CD14-positive monocyte (primary cell): ENCODE data around the gene GABRB2. TPM values are rescaled to one million over a fixed set of nuclear protein-coding genes. Genes with fewer than 3 reads are reported as not detected.
"Not testable (repeated sequence)": the region's sequence is repeated elsewhere in the genome, so short reads cannot be mapped to it uniquely, and the experiment has no call there.

Experiments
- DNase-seq, 3 donors: peaks; one replicate each; pipeline ENCODE4 v3.0.0-alpha.2; 2011 to 2022
- H2AFZ ChIP-seq: 2 replicates; pipeline ENCODE4 v1.6.0; 2012; ENCODE audit warnings: mild to moderate bottlenecking, low read depth, low read length, inconsistent platforms; ENCODE audit not compliant: insufficient read depth, poor library complexity, severe bottlenecking
- H3K27ac ChIP-seq, 2 donors: 1 replicate in 1 of 2; 2 replicates in 1 of 2; pipeline ENCODE4 v1.5.1; 2012 to 2013; ENCODE audit warnings: low read length in 2 of 2, control low read depth in 1 of 2, inconsistent platforms in 1 of 2, low read depth in 1 of 2, mild to moderate bottlenecking in 1 of 2
- H3K27me3 ChIP-seq, 2 donors: one replicate each; pipeline versions ENCODE4 v1.6.0 to v1.6.1; 2011 to 2013; ENCODE audit warnings: low read length in 2 of 2; ENCODE audit not compliant: control insufficient read depth in 2 of 2, insufficient read depth in 2 of 2
- H3K36me3 ChIP-seq, 2 donors: replicated peaks in 1 of 2; 1 replicate in 1 of 2; 2 replicates in 1 of 2; pipeline versions ENCODE4 v1.5.1 to v1.6.1; 2012 to 2013; ENCODE audit warnings: low read length in 2 of 2, control low read depth in 1 of 2, inconsistent platforms in 1 of 2, mild to moderate bottlenecking in 1 of 2; ENCODE audit not compliant: insufficient read depth in 2 of 2, control insufficient read depth in 1 of 2
- H3K4me1 ChIP-seq, 2 donors: 1 replicate in 1 of 2; 2 replicates in 1 of 2; pipeline versions ENCODE4 v1.5.1 to v1.6.1; 2012 to 2013; ENCODE audit warnings: low read length in 2 of 2, control low read depth in 1 of 2, inconsistent platforms in 1 of 2, mild to moderate bottlenecking in 1 of 2, moderate library complexity in 1 of 2; ENCODE audit not compliant: insufficient read depth in 2 of 2, control insufficient read depth in 1 of 2
- H3K4me2 ChIP-seq: replicated peaks from 2 replicates; pipeline ENCODE3; 2012; ENCODE audit warnings: low read length, moderate library complexity, mild to moderate bottlenecking; ENCODE audit not compliant: poor library complexity, severe bottlenecking; ENCODE audit errors: extremely low read depth
- H3K4me3 ChIP-seq, 3 experiments: fragments of 200-600 bp in 1 of 3; sonication (generic) in 1 of 3; replicated peaks in 1 of 3; 1 replicate in 2 of 3; 2 replicates in 1 of 3; pipeline ENCODE4 v1.5.1; 2011 to 2013; ENCODE audit warnings: low read length in 3 of 3, mild to moderate bottlenecking in 3 of 3, control low read depth in 2 of 3, low read depth in 2 of 3, inconsistent platforms in 1 of 3, moderate library complexity in 1 of 3
- H3K79me2 ChIP-seq: 2 replicates; pipeline ENCODE4 v1.6.0; 2012; ENCODE audit warnings: mild to moderate bottlenecking, control low read depth, inconsistent platforms, low read length, moderate library complexity; ENCODE audit not compliant: insufficient read depth
- H3K9ac ChIP-seq: 2 replicates; pipeline ENCODE4 v1.6.0; 2017; ENCODE audit warnings: low read length, mild to moderate bottlenecking; ENCODE audit not compliant: insufficient read depth, poor library complexity, severe bottlenecking
- H3K9me3 ChIP-seq, 2 donors: replicated peaks in 1 of 2; 1 replicate in 1 of 2; 2 replicates in 1 of 2; pipeline versions ENCODE4 v1.5.1 to v1.6.1; 2012 to 2013; ENCODE audit warnings: low read length in 2 of 2, control low read depth in 1 of 2; ENCODE audit not compliant: control insufficient read depth in 1 of 2, insufficient read depth in 1 of 2
- H4K20me1 ChIP-seq: 2 replicates; pipeline ENCODE4 v1.6.0; 2012; ENCODE audit warnings: mild to moderate bottlenecking, low read length, control low read depth, moderate library complexity; ENCODE audit not compliant: insufficient read depth
- H3K27ac Mint-ChIP-seq, 7 donors: one replicate each; pipeline ENCODE4 v1.8.0; 2020; ENCODE audit warnings: mild to moderate bottlenecking in 7 of 7, mixed read lengths in 7 of 7, moderate library complexity in 6 of 7, inconsistent platforms in 2 of 7
- H3K27me3 Mint-ChIP-seq, 3 donors: one replicate each; pipeline ENCODE4 v1.8.0; 2021 to 2022; ENCODE audit warnings: low read depth in 3 of 3, mild to moderate bottlenecking in 3 of 3, mixed read lengths in 3 of 3, moderate library complexity in 3 of 3, inconsistent platforms in 1 of 3
- H3K36me3 Mint-ChIP-seq, 2 donors: one replicate each; pipeline ENCODE4 v1.8.0; 2020; ENCODE audit warnings: mixed read lengths in 2 of 2, inconsistent platforms in 1 of 2, mild to moderate bottlenecking in 1 of 2
- H3K4me1 Mint-ChIP-seq: one replicate; pipeline ENCODE4 v1.8.0; 2020; ENCODE audit warnings: mild to moderate bottlenecking, mixed read lengths
- H3K4me3 Mint-ChIP-seq, 2 donors: one replicate each; pipeline ENCODE4 v1.8.0; 2020; ENCODE audit warnings: mild to moderate bottlenecking in 2 of 2, mixed read lengths in 2 of 2, moderate library complexity in 1 of 2
- H3K9me3 Mint-ChIP-seq, 7 donors: one replicate each; pipeline ENCODE4 v1.8.0; 2020 to 2022; ENCODE audit warnings: mixed read lengths in 7 of 7, mild to moderate bottlenecking in 6 of 7, moderate library complexity in 6 of 7, inconsistent platforms in 2 of 7
- WGBS: methylation state at CpG from one replicate; pipeline ENCODE4 v1.1.5; 2013; ENCODE audit warnings: missing lambda C conversion rate; ENCODE audit not compliant: insufficient coverage; 5-methylcytosine and 5-hydroxymethylcytosine counted together
- intact Hi-C, 2 donors: fragments of 100-400 bp; cut with micrococcal nuclease; formaldehyde crosslinking; loops; one replicate each; pipeline versions ENCODE4 v1.15.0 to v1.15.1; 2023
- polyA plus RNA-seq, 3 donors: library from polyadenylated mRNA; depleted of rRNA in 1 of 3; unstranded in 2 of 3; stranded (reverse) in 1 of 3; fragments of 300-500 nt in 2 of 3; fragments of >200 nt in 1 of 3; fragmentation: Illumina TruSeq in 2 of 3; gene quantifications; 1 replicate in 2 of 3; 2 replicates in 1 of 3; pipeline ENCODE4 v1.2.3, GENCODE V29; 2012 to 2021
- TF ChIP-seq, protein P1 (sequence below): fragments of 200-600 bp; IDR thresholded peaks from one replicate; pipeline ENCODE4 v1.8.0; 2022; ENCODE audit warnings: antibody characterized with exemption, mild to moderate bottlenecking

Gene GABRB2
- polyA plus RNA-seq, 3 donors: not detected

DNA sequence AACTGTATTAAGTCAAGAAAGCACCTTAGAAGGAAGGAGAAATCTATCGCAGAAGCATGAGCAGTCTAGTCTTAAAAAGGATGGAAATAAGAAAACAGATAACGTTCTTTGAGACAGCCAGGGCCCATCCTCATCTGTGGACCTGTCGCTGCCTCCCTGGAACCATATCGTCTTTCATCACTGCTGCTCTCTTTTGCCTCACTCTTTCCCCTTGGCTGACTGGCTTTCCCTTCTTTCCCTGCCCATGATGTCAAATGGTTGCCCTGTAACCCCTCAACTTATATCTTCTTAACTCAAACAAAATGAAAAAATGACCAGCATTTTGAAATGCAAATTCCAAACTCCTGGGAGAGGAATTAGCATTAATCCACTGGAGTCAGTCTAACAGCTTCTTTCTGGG, 299.8 kb downstream of the GABRB2 start:
- no peak for DNase-seq
- Histone ChIP-seq H3K79me2 (no peaks in the 10 kb centered on the region), H3K27me3 (no peaks in the 10 kb centered on the region), H3K4me1 (no peaks in the 10 kb centered on the region), H3K4me2 (no peak overlapping the region), H4K20me1 (no peaks in the 10 kb centered on the region), H3K9me3 (no peaks in the 10 kb centered on the region), H2AFZ (no peak overlapping the region), H3K4me3 (no peak overlapping the region), H3K9ac (no peak overlapping the region), H3K36me3 (no peaks in the 10 kb centered on the region), H3K27ac (no peak overlapping the region)
- Mint-ChIP-seq H3K4me1 (no peaks in the 10 kb centered on the region), H3K27ac (no peak overlapping the region), H3K9me3 (peaks cover 5 to 16% (median 10%) of the 10 kb centered on the region in 7 donors), H3K36me3 (no peaks in the 10 kb centered on the region), H3K27me3 (peaks cover 0 to 2% (median 0%) of the 10 kb centered on the region in 3 donors), H3K4me3 (no peak overlapping the region)
- intact Hi-C loops: no loop called here
- 79% methylated on average over 4 of the region's 4 CpGs for WGBS
- TF ChIP-seq, protein P1, sequence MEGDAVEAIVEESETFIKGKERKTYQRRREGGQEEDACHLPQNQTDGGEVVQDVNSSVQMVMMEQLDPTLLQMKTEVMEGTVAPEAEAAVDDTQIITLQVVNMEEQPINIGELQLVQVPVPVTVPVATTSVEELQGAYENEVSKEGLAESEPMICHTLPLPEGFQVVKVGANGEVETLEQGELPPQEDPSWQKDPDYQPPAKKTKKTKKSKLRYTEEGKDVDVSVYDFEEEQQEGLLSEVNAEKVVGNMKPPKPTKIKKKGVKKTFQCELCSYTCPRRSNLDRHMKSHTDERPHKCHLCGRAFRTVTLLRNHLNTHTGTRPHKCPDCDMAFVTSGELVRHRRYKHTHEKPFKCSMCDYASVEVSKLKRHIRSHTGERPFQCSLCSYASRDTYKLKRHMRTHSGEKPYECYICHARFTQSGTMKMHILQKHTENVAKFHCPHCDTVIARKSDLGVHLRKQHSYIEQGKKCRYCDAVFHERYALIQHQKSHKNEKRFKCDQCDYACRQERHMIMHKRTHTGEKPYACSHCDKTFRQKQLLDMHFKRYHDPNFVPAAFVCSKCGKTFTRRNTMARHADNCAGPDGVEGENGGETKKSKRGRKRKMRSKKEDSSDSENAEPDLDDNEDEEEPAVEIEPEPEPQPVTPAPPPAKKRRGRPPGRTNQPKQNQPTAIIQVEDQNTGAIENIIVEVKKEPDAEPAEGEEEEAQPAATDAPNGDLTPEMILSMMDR: no peak

DNA sequence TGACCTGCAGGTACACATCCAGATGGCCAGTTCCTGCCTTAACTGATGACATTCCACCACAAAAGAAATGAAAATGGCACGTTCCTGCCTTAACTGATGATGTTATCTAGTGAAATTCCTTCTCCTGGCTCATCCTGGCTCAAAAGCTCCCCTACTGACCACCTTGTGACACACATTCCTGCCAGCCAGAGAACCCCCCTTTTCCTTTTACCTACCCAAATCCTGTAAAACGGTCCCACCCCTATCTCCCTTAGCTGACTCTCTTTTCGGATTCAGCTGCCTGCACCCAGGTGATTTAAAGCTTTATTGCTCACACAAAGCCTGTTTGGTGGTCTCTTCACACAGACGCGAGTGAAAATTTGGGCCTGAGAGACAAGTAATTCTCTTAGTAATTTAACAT, 300.7 kb downstream of the GABRB2 start:
- H3K27ac ChIP-seq, H4K20me1 ChIP-seq, H3K9ac ChIP-seq, H3K27me3 Mint-ChIP-seq, H3K36me3 Mint-ChIP-seq, intact Hi-C loops, H3K4me2 ChIP-seq, H3K79me2 ChIP-seq, H3K27me3 ChIP-seq, DNase-seq, H3K4me3 ChIP-seq, H3K27ac Mint-ChIP-seq, H3K4me1 Mint-ChIP-seq, H3K9me3 ChIP-seq, H3K4me1 ChIP-seq, H2AFZ ChIP-seq, H3K4me3 Mint-ChIP-seq, H3K36me3 ChIP-seq: not testable (repeated sequence)
- peaks cover 8 to 18% (median 12%) of the 10 kb centered on the region in 7 donors for H3K9me3 Mint-ChIP-seq
- WGBS: 43% methylated on average over 1 of the region's 5 CpGs

Other genes starting within 250 kb of the GABRB2 start
- not detected for gene GABRA6, start 139.0 kb upstream of the GABRB2 start, polyA plus RNA-seq